Nephron progenitor cell (in vitro differentiated cells): ENCODE data around the gene ORM1.

ENCODE experiments used
- DNase-seq: peaks from one replicate; pipeline ENCODE4 v3.0.0; 2021
- H3K27ac Mint-ChIP-seq: 2 replicates; pipeline ENCODE4 v1.8.0; 2021; ENCODE audit warnings: mild to moderate bottlenecking, moderate library complexity, mixed read lengths
- H3K27me3 Mint-ChIP-seq: 2 replicates; pipeline ENCODE4 v1.8.0; 2021; ENCODE audit warnings: mild to moderate bottlenecking, low read depth, mixed read lengths; ENCODE audit not compliant: poor library complexity
- H3K36me3 Mint-ChIP-seq: 2 replicates; pipeline ENCODE4 v1.8.0; 2021; ENCODE audit warnings: low read depth, mixed read lengths
- H3K4me1 Mint-ChIP-seq: 2 replicates; pipeline ENCODE4 v1.8.0; 2021; ENCODE audit warnings: mixed read lengths
- H3K4me3 Mint-ChIP-seq: 2 replicates; pipeline ENCODE4 v1.8.0; 2021; ENCODE audit warnings: mild to moderate bottlenecking, moderate library complexity, mixed read lengths
- H3K9me3 Mint-ChIP-seq: 2 replicates; pipeline ENCODE4 v1.8.0; 2021; ENCODE audit warnings: mild to moderate bottlenecking, moderate library complexity, mixed read lengths
- TF ChIP-seq, protein P1 (sequence below): fragments of 200-600 bp; sonication (generic); IDR thresholded peaks from 2 replicates; pipeline ENCODE4 v1.5.0; 2021; ENCODE audit warnings: antibody characterized with exemption

ORM1 gene

DNA sequence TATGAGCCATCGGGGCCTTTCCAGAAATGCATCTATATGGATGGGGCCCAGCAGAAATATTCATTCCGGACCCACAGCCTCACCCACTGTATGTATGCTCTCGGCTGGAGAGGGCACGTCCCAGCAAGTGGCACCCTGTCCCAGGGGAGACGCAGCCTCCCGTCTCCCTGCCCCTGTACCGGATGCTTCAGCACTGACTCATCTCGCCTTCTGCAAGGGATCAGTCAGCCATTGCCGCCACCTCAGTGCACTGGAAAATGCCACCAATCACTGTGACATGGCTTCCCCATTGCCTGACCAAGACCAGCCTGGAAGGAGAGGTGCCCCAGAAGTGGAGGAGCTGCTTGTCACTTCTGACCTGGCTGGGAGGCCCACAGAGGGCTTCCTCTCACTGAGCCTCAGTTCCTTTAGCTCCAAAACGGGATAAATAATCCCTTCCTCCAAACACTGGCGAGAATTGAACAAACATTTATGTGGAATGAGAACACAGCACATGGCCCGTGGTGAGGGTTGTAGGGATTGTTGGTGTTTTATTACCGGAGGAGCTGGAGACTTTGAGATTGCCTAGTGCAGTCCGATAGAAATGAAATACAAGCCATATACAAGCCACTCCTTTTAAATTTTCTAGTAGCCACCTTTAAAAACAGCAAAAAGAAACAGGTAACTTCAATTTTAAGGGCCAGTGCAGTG lies 43.9 kb upstream of the ORM1 start:
- peaks cover 44% of the 10 kb centered on the region for H3K36me3 Mint-ChIP-seq
- no peak for DNase-seq
- H3K9me3 Mint-ChIP-seq, result no peaks in the 10 kb centered on the region
- H3K4me3 Mint-ChIP-seq, result no peak overlapping the region
- no peak overlapping the region for H3K27ac Mint-ChIP-seq
- H3K27me3 Mint-ChIP-seq, result no peaks in the 10 kb centered on the region
- TF ChIP-seq, protein P1, sequence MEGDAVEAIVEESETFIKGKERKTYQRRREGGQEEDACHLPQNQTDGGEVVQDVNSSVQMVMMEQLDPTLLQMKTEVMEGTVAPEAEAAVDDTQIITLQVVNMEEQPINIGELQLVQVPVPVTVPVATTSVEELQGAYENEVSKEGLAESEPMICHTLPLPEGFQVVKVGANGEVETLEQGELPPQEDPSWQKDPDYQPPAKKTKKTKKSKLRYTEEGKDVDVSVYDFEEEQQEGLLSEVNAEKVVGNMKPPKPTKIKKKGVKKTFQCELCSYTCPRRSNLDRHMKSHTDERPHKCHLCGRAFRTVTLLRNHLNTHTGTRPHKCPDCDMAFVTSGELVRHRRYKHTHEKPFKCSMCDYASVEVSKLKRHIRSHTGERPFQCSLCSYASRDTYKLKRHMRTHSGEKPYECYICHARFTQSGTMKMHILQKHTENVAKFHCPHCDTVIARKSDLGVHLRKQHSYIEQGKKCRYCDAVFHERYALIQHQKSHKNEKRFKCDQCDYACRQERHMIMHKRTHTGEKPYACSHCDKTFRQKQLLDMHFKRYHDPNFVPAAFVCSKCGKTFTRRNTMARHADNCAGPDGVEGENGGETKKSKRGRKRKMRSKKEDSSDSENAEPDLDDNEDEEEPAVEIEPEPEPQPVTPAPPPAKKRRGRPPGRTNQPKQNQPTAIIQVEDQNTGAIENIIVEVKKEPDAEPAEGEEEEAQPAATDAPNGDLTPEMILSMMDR, result no peak
- peaks cover 39% of the 10 kb centered on the region for H3K4me1 Mint-ChIP-seq

DNA sequence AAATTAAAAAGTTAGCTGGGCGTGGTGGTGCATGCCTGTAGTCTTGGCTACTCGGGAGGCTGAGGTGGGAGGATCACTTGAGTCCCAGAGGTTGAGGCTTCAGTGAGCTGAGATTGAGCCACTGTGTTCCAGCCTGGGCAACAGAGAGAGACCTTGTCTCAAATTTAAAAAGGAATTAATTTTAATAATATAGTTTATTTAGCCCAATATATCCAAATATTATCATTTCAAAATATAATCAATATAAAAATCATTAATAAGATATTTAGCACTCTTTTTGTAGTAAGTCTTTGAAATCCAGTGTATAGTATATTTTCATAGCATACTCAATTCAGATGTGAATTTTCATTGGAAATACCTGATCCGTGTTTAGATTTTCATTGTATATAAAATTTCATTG lies 43.2 kb upstream of the ORM1 start:
- H3K36me3 Mint-ChIP-seq, result peaks cover 46% of the 10 kb centered on the region
- no peak for DNase-seq
- H3K9me3 Mint-ChIP-seq, result no peaks in the 10 kb centered on the region
- no peak overlapping the region for H3K27ac Mint-ChIP-seq
- no peaks in the 10 kb centered on the region for H3K27me3 Mint-ChIP-seq
- H3K4me3 Mint-ChIP-seq, result no peak overlapping the region
- H3K4me1 Mint-ChIP-seq, result peaks cover 42% of the 10 kb centered on the region
- TF ChIP-seq, protein P1, result no peak

DNA sequence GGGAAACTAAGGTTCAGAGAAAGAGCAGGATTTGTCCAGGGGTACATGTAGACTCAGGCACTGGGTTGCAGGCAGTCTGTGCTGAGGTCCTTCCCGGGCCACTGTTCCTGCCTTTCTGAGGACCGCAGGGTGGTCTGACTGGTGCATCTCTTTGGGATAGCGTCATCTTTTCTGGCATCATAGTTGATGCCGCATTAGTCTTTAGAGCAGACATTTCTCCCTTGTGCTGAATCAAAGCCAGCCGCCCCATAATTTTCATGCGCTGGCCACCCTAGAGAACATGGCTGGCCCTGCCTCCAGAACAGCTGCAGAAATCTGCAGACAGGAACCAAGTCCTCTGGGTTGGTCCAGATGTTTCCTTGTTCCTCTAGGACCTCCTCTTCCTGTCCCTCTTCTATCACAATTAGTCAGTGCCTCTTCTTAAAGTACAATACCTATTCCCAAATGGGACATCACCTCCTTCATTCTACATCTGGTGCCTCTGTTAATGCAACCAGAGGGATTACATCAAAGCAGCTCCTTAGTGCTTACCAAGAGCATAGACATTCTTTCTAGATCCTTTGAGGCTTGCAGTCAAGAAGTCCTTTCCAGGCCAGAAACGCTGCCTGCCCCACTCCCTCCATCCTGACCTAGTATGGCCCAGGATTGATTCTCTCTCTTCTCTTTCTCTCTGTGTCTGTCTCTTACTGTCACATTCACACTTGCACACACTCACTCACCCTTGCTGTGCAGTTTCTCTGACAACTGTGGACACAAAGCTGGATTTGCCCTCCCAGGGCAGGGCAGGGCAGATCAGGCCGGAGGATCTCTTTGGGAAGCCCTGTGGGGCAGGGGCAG lies 42.0 kb upstream of the ORM1 start:
- Mint-ChIP-seq H3K9me3 (no peaks in the 10 kb centered on the region), H3K36me3 (peaks cover 44% of the 10 kb centered on the region), H3K27ac (peak overlapping the region; percentile 43), H3K27me3 (no peaks in the 10 kb centered on the region), H3K4me1 (peaks cover 54% of the 10 kb centered on the region), H3K4me3 (no peak overlapping the region)
- TF ChIP-seq, protein P1, result no peak
- DNase-seq, result no peak

DNA sequence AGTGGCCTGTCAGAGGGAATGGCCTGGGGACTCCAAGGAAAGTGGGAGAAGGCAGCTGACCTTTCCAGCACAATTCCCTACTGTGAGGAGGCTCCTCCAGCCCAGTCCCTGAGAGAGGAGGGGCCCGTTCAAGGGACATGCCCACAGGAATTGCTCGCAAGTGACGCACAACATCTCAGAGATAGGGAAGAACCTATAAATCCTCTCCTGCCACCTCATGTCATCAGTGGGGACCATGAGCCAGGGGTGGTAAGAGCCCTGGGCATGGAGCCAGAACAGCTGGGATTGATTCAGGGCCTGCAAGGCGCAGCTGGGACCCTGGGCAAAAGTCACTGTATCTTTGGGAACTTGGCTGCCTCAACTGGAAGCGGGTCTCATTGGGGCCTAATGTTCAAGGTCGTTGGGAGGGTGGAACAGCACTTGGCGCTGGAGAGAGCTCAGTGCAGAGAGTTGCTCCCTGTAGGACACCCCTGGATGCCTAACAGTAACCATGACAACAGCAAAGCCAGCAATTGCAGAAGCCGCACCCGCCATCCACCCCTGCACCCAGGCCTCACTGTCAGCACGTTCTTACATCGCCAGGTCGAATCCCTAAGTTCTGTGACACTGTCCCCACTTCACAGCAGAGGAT lies 41.3 kb upstream of the ORM1 start:
- TF ChIP-seq, protein P1, result no peak
- Mint-ChIP-seq H3K27me3 (no peaks in the 10 kb centered on the region), H3K36me3 (peaks cover 38% of the 10 kb centered on the region), H3K27ac (peak overlapping the region; percentile 43), H3K9me3 (no peaks in the 10 kb centered on the region), H3K4me3 (no peak overlapping the region), H3K4me1 (peaks cover 56% of the 10 kb centered on the region)
- no peak for DNase-seq

DNA sequence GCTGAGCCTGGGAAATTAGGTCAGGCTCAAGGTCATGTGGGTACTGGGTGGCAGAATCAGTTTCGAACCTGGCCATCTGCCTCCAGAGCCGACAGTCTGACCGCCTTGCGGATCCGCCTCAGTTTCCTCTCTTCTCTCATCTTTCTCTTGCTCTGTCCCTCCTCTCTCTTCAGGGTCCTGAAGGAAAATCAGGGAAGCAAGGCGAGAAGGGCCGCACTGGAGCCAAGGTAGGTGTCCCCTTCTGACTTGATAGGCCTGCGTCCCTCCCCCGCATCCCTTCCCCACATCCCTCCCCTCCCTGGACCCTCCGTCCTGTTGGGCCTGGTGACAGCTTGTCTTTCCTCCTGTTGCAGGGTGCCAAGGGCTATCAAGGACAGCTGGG lies 40.8 kb upstream of the ORM1 start:
- Mint-ChIP-seq H3K27me3 (no peaks in the 10 kb centered on the region), H3K9me3 (no peaks in the 10 kb centered on the region)

More for the DNA sequence above, 40.8 kb upstream of the ORM1 start:
- Mint-ChIP-seq H3K4me3 (no peak overlapping the region), H3K36me3 (peaks cover 33% of the 10 kb centered on the region), H3K4me1 (peaks cover 51% of the 10 kb centered on the region), H3K27ac (peak overlapping the region; percentile 36)
- TF ChIP-seq, protein P1, result no peak
- no peak for DNase-seq
